Mucosa of descending colon (tissue), 3 donors: ENCODE data around the gene GMCL2. TPM values are rescaled to one million over a fixed set of nuclear protein-coding genes. Genes with fewer than 3 reads are reported as not detected.

Experiments used
- ATAC-seq: fragments of 200-7000 bp; cut with Tn5 transposase; one replicate; pipeline ENCODE4 v1.9.1; 2020; ENCODE audit warnings: mild to moderate bottlenecking, moderate library complexity
- DNase-seq, 3 donors: peaks; one replicate each; pipeline ENCODE4 v3.0.0-alpha.2; 2020
- H3K36me3 ChIP-seq: fragments of 200-600 bp; one replicate; pipeline ENCODE4 v1.8.0; 2021; ENCODE audit warnings: low read depth, mild to moderate bottlenecking
- H3K4me1 ChIP-seq: fragments of 200-600 bp; one replicate; pipeline ENCODE4 v1.8.0; 2021; ENCODE audit warnings: low read depth, mild to moderate bottlenecking
- H3K4me3 ChIP-seq: fragments of 200-600 bp; one replicate; pipeline ENCODE4 v1.8.0; 2021; ENCODE audit warnings: mild to moderate bottlenecking
- H3K9me3 ChIP-seq: fragments of 200-600 bp; one replicate; pipeline ENCODE4 v1.8.0; 2021; ENCODE audit warnings: mild to moderate bottlenecking
- CTCF ChIP-seq: fragments of 200-600 bp; IDR thresholded peaks from one replicate; pipeline ENCODE4 v1.8.0; 2022; ENCODE audit warnings: antibody characterized with exemption, mild to moderate bottlenecking
- intact Hi-C, 2 donors: fragments of 100-400 bp; cut with DNase I in 1 of 2; cut with micrococcal nuclease in 1 of 2; formaldehyde crosslinking; loops; one replicate each; pipeline versions ENCODE4 v1.11.0 to v1.11.1; 2022; cut with DNase I, micrococcal nuclease
- total RNA-seq, 3 donors: library from RNA; stranded (reverse); fragmentation: NEBNext Ultra II Directional in 2 of 3; extraction: Animal tissue kit (Norgen Biotek cat#: 25700) in 2 of 3; gene quantifications; one replicate each; pipeline versions ENCODE4 v1.2.1 to v1.2.4, GENCODE V29; 2021 to 2023
- donor health status: DM: no; HTN: no; CAD: no; lungs with moderate emphysema.
- donor health status: DM: no; HTN: no; CAD: no.
- donor health status: DM: no; HTN: yes; CAD: no.

GMCL2 gene
- total RNA-seq, 3 donors from 2014 or later: not detected

- ATAC-seq (no peak), DNase-seq (peak in 2 of 3 donors; percentile 25 to 44)
- Histone ChIP-seq H3K9me3 (no peaks in the 10 kb centered on the region), H3K4me1 (peaks cover 22% of the 10 kb centered on the region), H3K36me3 (no peaks in the 10 kb centered on the region), H3K4me3 (no peak overlapping the region)
- no peak for TF ChIP-seq CTCF
- intact Hi-C loops: no loop called here
These were observed 37.2 kb upstream of the GMCL2 start for GRCh38 chr5:178224403-178224802.

GRCh38 chr5:178223828-178224335, 36.7 kb upstream of the GMCL2 start:
- Histone ChIP-seq H3K9me3 (no peaks in the 10 kb centered on the region), H3K4me1 (peaks cover 22% of the 10 kb centered on the region), H3K4me3 (no peak overlapping the region), H3K36me3 (no peaks in the 10 kb centered on the region)
- no peak for TF ChIP-seq CTCF
- DNase-seq: peak in 2 of 3 donors; percentile 37 to 50
- intact Hi-C loops: no loop called here
- no peak for ATAC-seq

GRCh38 chr5:178223196-178223773, 36.1 kb upstream of the GMCL2 start:
- DNase-seq (peak in 1 of 3 donors; percentile 17), ATAC-seq (no peak)
- intact Hi-C loops: no loop called here
- no peak overlapping the region for H3K4me3 ChIP-seq
- TF ChIP-seq CTCF: no peak
- peaks cover 23% of the 10 kb centered on the region for H3K4me1 ChIP-seq
- H3K9me3 ChIP-seq: no peaks in the 10 kb centered on the region
- no peaks in the 10 kb centered on the region for H3K36me3 ChIP-seq

GRCh38 chr5:178222292-178222691, 35.1 kb upstream of the GMCL2 start:
- DNase-seq: peak in 2 of 3 donors; percentile 27 to 41
- no peak overlapping the region for H3K4me3 ChIP-seq
- intact Hi-C loops: no loop called here
- H3K36me3 ChIP-seq: no peaks in the 10 kb centered on the region
- H3K9me3 ChIP-seq: no peaks in the 10 kb centered on the region
- no peak for TF ChIP-seq CTCF
- H3K4me1 ChIP-seq: peaks cover 18% of the 10 kb centered on the region
- no peak for ATAC-seq

GRCh38 chr5:178221853-178222252, 34.7 kb upstream of the GMCL2 start:
- Histone ChIP-seq H3K36me3 (no peaks in the 10 kb centered on the region), H3K4me1 (peaks cover 20% of the 10 kb centered on the region), H3K4me3 (no peak overlapping the region), H3K9me3 (no peaks in the 10 kb centered on the region)
- intact Hi-C loops: no loop called here
- DNase-seq (peak in 2 of 3 donors; percentile 42 to 43), ATAC-seq (no peak)
- no peak for TF ChIP-seq CTCF
